Right ventricle myocardium inferior (tissue), 1 donor: ENCODE measurements around the gene NUP93. TPM values are rescaled to one million over a fixed set of nuclear protein-coding genes. Genes with fewer than 3 reads are reported as not detected.

Experiments used
- ATAC-seq: fragments of 200-7000 bp; cut with Tn5 transposase; one replicate; pipeline ENCODE4 v1.9.1; 2020; ENCODE audit warnings: mild to moderate bottlenecking, moderate library complexity
- DNase-seq: peaks from one replicate; pipeline ENCODE4 v3.0.0; 2021; ENCODE audit errors: missing footprints
- intact Hi-C: fragments of 100-400 bp; cut with DNase I; formaldehyde crosslinking; loops from one replicate; pipeline ENCODE4 v1.11.0; 2022
- total RNA-seq: library from RNA; stranded (reverse); fragmentation: NEBNext Ultra II Directional; extraction: Animal tissue kit (Norgen Biotek cat#: 25700); gene quantifications from one replicate; pipeline ENCODE4 v1.2.1, GENCODE V29; 2021
- donor health status: DM: no; HTN: yes; CAD: no; lungs with severe emphysema.

NUP93 gene
- total RNA-seq, 1 donor from 2014 or later, result 25.7 TPM

- intact Hi-C loops, result no loop called here
- no peak for ATAC-seq
- no peak for DNase-seq
Measured at GRCh38 chr16:56767024-56767423, 37.1 kb downstream of the NUP93 start.

GRCh38 chr16:56769677-56770076 lies 39.7 kb downstream of the NUP93 start:
- no peak for DNase-seq
- ATAC-seq, result no peak
- intact Hi-C loops, result no loop called here

- DNase-seq (no peak), ATAC-seq (no peak)
- intact Hi-C loops, result no loop called here
Measured at GRCh38 chr16:56771558-56772279, 41.8 kb downstream of the NUP93 start.

GRCh38 chr16:56773532-56773931 lies 43.6 kb downstream of the NUP93 start:
- intact Hi-C loops, result no loop called here
- DNase-seq, result no peak
- ATAC-seq, result no peak

- DNase-seq (no peak), ATAC-seq (no peak)
- intact Hi-C loops, result no loop called here
Measured at GRCh38 chr16:56774016-56774680, 44.2 kb downstream of the NUP93 start.

GRCh38 chr16:56775162-56775561 lies 45.2 kb downstream of the NUP93 start:
- ATAC-seq, result no peak
- intact Hi-C loops, result loop anchor here (5.0 kb wide), 1 partner anchor 33 kb away; no protein-coding TSS in a partner anchor
- no peak for DNase-seq

- intact Hi-C loops, result loop anchor here (5.0 kb wide), 1 partner anchor 34 kb away; no protein-coding TSS in a partner anchor
- no peak for ATAC-seq
Measured at GRCh38 chr16:56776562-56776961, 46.6 kb downstream of the NUP93 start.

GRCh38 chr16:56777001-56777400 lies 47.1 kb downstream of the NUP93 start:
- ATAC-seq, result no peak
- no peak for DNase-seq
- intact Hi-C loops, result loop anchor here (5.0 kb wide), 1 partner anchor 35 kb away; no protein-coding TSS in a partner anchor

More at GRCh38 chr16:56776562-56776961, 46.6 kb downstream of the NUP93 start:
- no peak for DNase-seq

GRCh38 chr16:56777482-56777881 lies 47.6 kb downstream of the NUP93 start:
- DNase-seq, result no peak
- ATAC-seq, result no peak
- intact Hi-C loops, result loop anchor here (5.0 kb wide), 1 partner anchor 35 kb away; no protein-coding TSS in a partner anchor

- DNase-seq (no peak), ATAC-seq (no peak)
- intact Hi-C loops, result loop anchor here (5.0 kb wide), 1 partner anchor 38 kb away; no protein-coding TSS in a partner anchor
Measured at GRCh38 chr16:56779906-56780305, 50.0 kb downstream of the NUP93 start.

- intact Hi-C loops, result no loop called here
- DNase-seq, result no peak
- no peak for ATAC-seq
Measured at GRCh38 chr16:56780646-56781045, 50.7 kb downstream of the NUP93 start.

GRCh38 chr16:56781528-56781961 lies 51.6 kb downstream of the NUP93 start:
- DNase-seq, result no peak
- intact Hi-C loops, result no loop called here
- ATAC-seq, result no peak

- intact Hi-C loops, result no loop called here
- ATAC-seq (no peak), DNase-seq (no peak)
Measured at GRCh38 chr16:56783344-56783743, 53.4 kb downstream of the NUP93 start.

- ATAC-seq (no peak), DNase-seq (no peak)
Measured at GRCh38 chr16:56785317-56785716, 55.4 kb downstream of the NUP93 start.

GRCh38 chr16:56787167-56787566 lies 57.2 kb downstream of the NUP93 start:
- no peak for DNase-seq
- intact Hi-C loops, result no loop called here
- no peak for ATAC-seq

More at GRCh38 chr16:56785317-56785716, 55.4 kb downstream of the NUP93 start:
- intact Hi-C loops, result no loop called here

- intact Hi-C loops, result no loop called here
- ATAC-seq, result no peak
- DNase-seq, result no peak
Measured at GRCh38 chr16:56788435-56788834, 58.5 kb downstream of the NUP93 start.

- ATAC-seq, result no peak
- DNase-seq, result no peak
- intact Hi-C loops, result no loop called here
Measured at GRCh38 chr16:56789360-56789759, 59.4 kb downstream of the NUP93 start.

GRCh38 chr16:56792967-56793366 lies 63.0 kb downstream of the NUP93 start:
- ATAC-seq, result no peak
- intact Hi-C loops, result no loop called here
- no peak for DNase-seq

GRCh38 chr16:56793492-56793891 lies 63.6 kb downstream of the NUP93 start:
- no peak for DNase-seq
- intact Hi-C loops, result no loop called here
- no peak for ATAC-seq

- DNase-seq (no peak), ATAC-seq (no peak)
- intact Hi-C loops, result no loop called here
Measured at GRCh38 chr16:56795011-56795410, 65.1 kb downstream of the NUP93 start.
